ENCODE data around the gene MRGPRF. TPM values are rescaled to one million over a fixed set of nuclear protein-coding genes. Genes with fewer than 3 reads are reported as not detected.

Gene MRGPRF
- total RNA-seq, 2 donors from 2014 or later: 3.0 to 17.9 TPM

GRCh38 chr11:68956547-68957254 lies 56.3 kb downstream of the MRGPRF start:
- H3K27me3 ChIP-seq: no peaks in the 10 kb centered on the region
- H3K9ac ChIP-seq (ENCODE audit: low read depth in 2 of 2, low read length in 2 of 2): no peak overlapping the region
- H3K27ac ChIP-seq: no peak overlapping the region
- no peak overlapping the region for H3K4me3 ChIP-seq
- H3K9me3 ChIP-seq: no peaks in the 10 kb centered on the region
- H3K36me3 ChIP-seq: no peaks in the 10 kb centered on the region
- intact Hi-C loops (cut with DNase I): no loop called here
- DNase-seq: no peak
- TF ChIP-seq CTCF (IDR thresholded peaks at IDR 0.05): no peak
- H3K4me1 ChIP-seq: peaks cover 9% of the 10 kb centered on the region

GRCh38 chr11:68956142-68956541 lies 56.9 kb downstream of the MRGPRF start:
- TF ChIP-seq CTCF (IDR thresholded peaks at IDR 0.05): no peak
- Histone ChIP-seq H3K36me3 (no peaks in the 10 kb centered on the region), H3K9ac (ENCODE audit: low read depth in 2 of 2, low read length in 2 of 2) (no peak overlapping the region), H3K27ac (no peak overlapping the region), H3K4me3 (no peak overlapping the region), H3K9me3 (no peaks in the 10 kb centered on the region), H3K4me1 (peaks cover 9% of the 10 kb centered on the region), H3K27me3 (no peaks in the 10 kb centered on the region)
- DNase-seq: no peak
- intact Hi-C loops (cut with DNase I): no loop called here

GRCh38 chr11:68955607-68955958 lies 57.5 kb downstream of the MRGPRF start:
- peak overlapping the region; percentile 18 for H3K27ac ChIP-seq
- no peaks in the 10 kb centered on the region for H3K9me3 ChIP-seq
- no peaks in the 10 kb centered on the region for H3K27me3 ChIP-seq
- peaks cover 9% of the 10 kb centered on the region for H3K4me1 ChIP-seq
- no peak for DNase-seq
- H3K9ac ChIP-seq (ENCODE audit: low read depth in 2 of 2, low read length in 2 of 2): peak overlapping the region; percentile 19 to 35
- H3K4me3 ChIP-seq: no peak overlapping the region
- no peaks in the 10 kb centered on the region for H3K36me3 ChIP-seq
- TF ChIP-seq CTCF (IDR thresholded peaks at IDR 0.05): no peak
- intact Hi-C loops (cut with DNase I): no loop called here

- Histone ChIP-seq H3K4me1 (peaks cover 9% of the 10 kb centered on the region), H3K36me3 (no peaks in the 10 kb centered on the region), H3K4me3 (no peak overlapping the region), H3K27me3 (no peaks in the 10 kb centered on the region), H3K27ac (peak overlapping the region; percentile 18), H3K9ac (ENCODE audit: low read depth in 2 of 2, low read length in 2 of 2) (peak overlapping the region; percentile 19 to 35), H3K9me3 (no peaks in the 10 kb centered on the region)
- DNase-seq: peak; percentile 73
- no peak for TF ChIP-seq CTCF (IDR thresholded peaks at IDR 0.05)
- intact Hi-C loops (cut with DNase I): no loop called here
Observed at GRCh38 chr11:68954836-68955606, 58.0 kb downstream of the MRGPRF start.

Other genes starting within 250 kb of the MRGPRF start
- gene CPT1A, start 171.3 kb downstream of the MRGPRF start, total RNA-seq: 100 to 1,000 TPM; 197 to 213 TPM
- 100 to 1,000 TPM in 1 of 2 donors, 10 to 100 TPM in 1; 59.8 to 104 TPM for gene MRPL21, start 109.4 kb downstream of the MRGPRF start, total RNA-seq
- gene IGHMBP2, start 109.4 kb downstream of the MRGPRF start, total RNA-seq: 10 to 100 TPM; 16.6 to 20.4 TPM
- gene MRGPRD, start 32.3 kb downstream of the MRGPRF start, total RNA-seq: not detected
- gene TPCN2, start 35.7 kb upstream of the MRGPRF start, total RNA-seq: 10 to 100 TPM; 14.5 to 21.1 TPM
- gene SMIM38, start 142.7 kb upstream of the MRGPRF start, total RNA-seq: under 1 TPM in 1 of 2 donors, not detected in 1; 0.10 TPM